GM12891 (cell line): ENCODE results near the gene CCDC160. TPM values are rescaled to one million over a fixed set of nuclear protein-coding genes. Genes with fewer than 3 reads are reported as not detected.
"Not testable (repeated sequence)": the region's sequence is repeated elsewhere in the genome, so short reads cannot be mapped to it uniquely, and the experiment has no call there.

ENCODE experiments used
- DNase-seq: peaks from one replicate; pipeline ENCODE4 v3.0.0; 2011; ENCODE audit warnings: low spot score; ENCODE audit not compliant: insufficient read length
- FAIRE-seq: peaks from 2 replicates; lab custom pipeline; 2011; peaks lifted over from hg19 to GRCh38; lab: Jason Lieb, UNC
- PAX5 ChIP-seq: IDR thresholded peaks from 2 replicates; pipeline ENCODE4 v1.6.1; 2011; ENCODE audit warnings: low read length, moderate library complexity, mild to moderate bottlenecking; ENCODE audit not compliant: insufficient read depth, severe bottlenecking
- POLR2A ChIP-seq: IDR thresholded peaks from 2 replicates; pipeline ENCODE4 v1.6.1; 2011; ENCODE audit warnings: low read depth, low read length, control low read depth
- POLR2AphosphoS5 ChIP-seq: IDR thresholded peaks from 2 replicates; pipeline ENCODE4 v1.6.1; 2011; ENCODE audit warnings: low read depth, low read length, control low read depth
- POU2F2 ChIP-seq: IDR thresholded peaks from 2 replicates; pipeline ENCODE4 v1.6.1; 2011; ENCODE audit warnings: low read depth, mild to moderate bottlenecking, control low read depth, low read length, moderate library complexity
- SPI1 ChIP-seq: IDR thresholded peaks from 2 replicates; pipeline ENCODE4 v1.6.1; 2011; ENCODE audit warnings: low read depth, low read length, control low read depth
- TAF1 ChIP-seq: IDR thresholded peaks from 2 replicates; pipeline ENCODE4 v1.6.1; 2011; ENCODE audit warnings: low read depth, low read length, control low read depth
- polyA plus RNA-seq: library from polyadenylated mRNA; unstranded; fragments of >200 nt; gene quantifications from one replicate; pipeline ENCODE4 v1.2.1, GENCODE V29; 2012; ENCODE audit warnings: low read depth, missing spikeins, inconsistent platforms; ENCODE audit not compliant: missing spikeins

CCDC160 gene
- polyA plus RNA-seq, result not detected

- TF ChIP-seq SPI1 (no peak), TAF1 (no peak), POU2F2 (no peak), POLR2AphosphoS5 (no peak), PAX5 (no peak), POLR2A (no peak)
- peak; percentile 33 for FAIRE-seq
- DNase-seq, result peak; percentile 20
Measured at GRCh38 chrX:134236626-134237614, at the start of gene CCDC160. Gene CCDC160, plus strand, starts transcription at chrX:134237182. Its CDS starts 7,619 bp downstream, at chrX:134244801.

GRCh38 chrX:134191281-134191680 lies 45.7 kb upstream of the CCDC160 start:
- FAIRE-seq, result no peak
- TF ChIP-seq PAX5 (no peak), POLR2AphosphoS5 (no peak), TAF1 (no peak), SPI1 (no peak), POLR2A (no peak), POU2F2 (no peak)
- no peak for DNase-seq

- TF ChIP-seq POLR2A (no peak), SPI1 (no peak), POU2F2 (no peak), POLR2AphosphoS5 (no peak), TAF1 (no peak), PAX5 (no peak)
- no peak for FAIRE-seq
- DNase-seq, result no peak
Measured at GRCh38 chrX:134194915-134195314, 42.1 kb upstream of the CCDC160 start.

DNA sequence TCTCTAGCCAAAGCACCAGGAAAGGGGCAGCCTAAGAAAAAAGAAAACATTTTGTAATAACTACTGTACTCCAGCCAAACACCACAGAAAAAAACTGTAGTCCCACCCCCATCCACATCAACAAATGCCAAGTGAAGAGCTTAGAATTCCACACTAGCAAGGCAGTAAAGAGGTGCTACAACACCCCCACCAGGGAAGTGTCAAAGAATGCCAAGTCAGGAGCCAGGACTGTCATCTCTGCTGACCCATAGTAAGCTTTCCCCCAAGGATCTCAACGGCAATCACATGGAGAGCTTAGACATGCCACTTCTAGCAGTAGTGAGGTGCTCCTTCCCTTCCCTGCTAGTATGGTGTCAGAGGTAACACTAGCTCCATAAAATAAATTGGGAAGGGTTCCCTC lies 34.4 kb upstream of the CCDC160 start:
- FAIRE-seq, result no peak
- no peak for TF ChIP-seq POU2F2
- no peak for TF ChIP-seq POLR2AphosphoS5
- TF ChIP-seq SPI1, result no peak
- no peak for TF ChIP-seq TAF1
- no peak for TF ChIP-seq POLR2A
- TF ChIP-seq PAX5, result no peak
- DNase-seq, result no peak

DNA sequence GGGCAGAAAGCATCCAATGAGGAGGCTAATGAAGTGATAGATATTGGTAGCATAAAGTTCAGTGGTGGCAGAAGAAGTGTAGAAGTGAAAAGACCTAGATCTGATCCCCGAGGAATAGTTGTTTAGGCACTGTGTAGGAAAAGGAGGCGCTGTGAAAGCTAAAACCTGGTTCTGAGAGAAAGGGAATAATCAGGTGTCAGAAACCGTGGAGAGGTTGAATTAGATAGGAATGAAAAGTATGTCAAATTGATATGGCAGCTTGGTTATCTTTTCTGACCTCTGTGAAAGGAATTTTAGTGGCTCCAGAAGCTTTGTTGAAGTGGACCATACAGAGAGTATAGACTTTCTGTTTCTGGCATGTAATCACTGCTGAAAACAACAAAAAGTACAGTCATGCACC lies 30.8 kb upstream of the CCDC160 start:
- FAIRE-seq, result no peak
- no peak for TF ChIP-seq SPI1
- no peak for TF ChIP-seq POU2F2
- no peak for TF ChIP-seq POLR2A
- TF ChIP-seq PAX5, result no peak
- TF ChIP-seq TAF1, result no peak
- DNase-seq, result no peak

DNA sequence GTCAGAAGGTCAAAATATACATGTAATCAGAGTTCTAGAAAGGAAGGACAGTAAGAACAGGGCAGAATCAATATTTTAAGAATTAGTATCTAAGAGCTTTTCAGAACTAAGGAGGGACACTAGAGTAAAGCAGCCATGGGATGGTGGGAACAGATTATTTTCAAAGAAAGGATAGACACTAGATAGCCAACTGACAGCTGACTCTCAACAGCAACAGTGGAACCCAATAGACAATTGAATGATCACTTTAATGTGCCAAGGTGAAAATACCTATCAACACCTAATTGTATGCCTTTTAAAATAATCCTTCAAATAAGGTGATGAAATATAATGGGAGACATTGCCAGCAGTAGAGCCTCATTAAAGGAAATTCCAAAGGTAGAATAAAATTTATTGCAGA lies 26.5 kb upstream of the CCDC160 start:
- DNase-seq (no peak), FAIRE-seq (no peak)
- TF ChIP-seq POLR2A (no peak), TAF1 (no peak), SPI1 (no peak), POLR2AphosphoS5 (no peak), POU2F2 (no peak), PAX5 (no peak)

- TF ChIP-seq POU2F2 (no peak), PAX5 (no peak), TAF1 (no peak), POLR2AphosphoS5 (no peak), POLR2A (no peak), SPI1 (no peak)
- FAIRE-seq (no peak), DNase-seq (no peak)
Measured at GRCh38 chrX:134235236-134235635, 1.7 kb upstream of the CCDC160 start.

- not testable (repeated sequence) for FAIRE-seq, DNase-seq
Measured at GRCh38 chrX:134238144-134238543, 1.2 kb downstream of the CCDC160 start.

- FAIRE-seq (no peak), DNase-seq (no peak)
- no peak for TF ChIP-seq POU2F2
- TF ChIP-seq POLR2A, result no peak
- no peak for TF ChIP-seq SPI1
- no peak for TF ChIP-seq POLR2AphosphoS5
- no peak for TF ChIP-seq TAF1
- TF ChIP-seq PAX5, result no peak
Measured at GRCh38 chrX:134239016-134239415, 2.0 kb downstream of the CCDC160 start.

DNA sequence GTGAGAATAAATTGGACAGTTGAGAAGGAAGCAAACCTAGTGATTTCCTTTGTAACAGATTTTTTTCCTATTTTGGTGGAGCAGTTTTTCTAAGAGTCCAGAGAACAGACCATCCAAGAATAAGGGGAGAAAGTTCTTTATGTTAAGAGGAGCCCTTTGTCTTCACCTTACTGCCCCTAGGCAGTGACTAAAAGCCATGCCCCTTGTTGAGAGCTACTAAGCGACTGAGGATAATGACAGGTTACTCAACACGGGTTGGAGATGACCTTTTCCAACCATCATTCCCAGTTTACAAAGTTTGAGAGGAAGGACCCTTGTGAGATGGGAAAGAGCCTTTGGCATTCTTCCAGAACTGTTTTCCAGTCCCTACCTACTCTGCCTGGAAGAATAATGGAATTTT lies 3.2 kb downstream of the CCDC160 start:
- FAIRE-seq (no peak), DNase-seq (no peak)
- TF ChIP-seq POLR2A, result no peak
- TF ChIP-seq TAF1, result no peak
- TF ChIP-seq POU2F2, result no peak
- no peak for TF ChIP-seq SPI1
- no peak for TF ChIP-seq POLR2AphosphoS5
- TF ChIP-seq PAX5, result no peak
